CD4-positive, alpha-beta T cell treated with Interleukin-4 for 4 hours (primary cell): ENCODE measurements around the gene SNX27.
"Not testable (repeated sequence)": the region's sequence is repeated elsewhere in the genome, so short reads cannot be mapped to it uniquely, and the experiment has no call there.

ENCODE experiments used
- DNase-seq: peaks from one replicate; pipeline ENCODE4 v3.0.0-alpha.2; 2020

The SNX27 gene

GRCh38 chr1:151606384-151606783 lies 5.5 kb upstream of the SNX27 start:
- DNase-seq: no peak

GRCh38 chr1:151606857-151607256 lies 5.0 kb upstream of the SNX27 start:
- no peak for DNase-seq

- no peak for DNase-seq
Observed at GRCh38 chr1:151610142-151610541, 1.7 kb upstream of the SNX27 start.

- DNase-seq: peak; percentile 20
Observed at GRCh38 chr1:151611288-151611790, 511 bp upstream of the SNX27 start.

GRCh38 chr1:151612501-151613281 lies 841 bp downstream of the SNX27 start:
- DNase-seq: no peak

GRCh38 chr1:151613282-151613780 lies 1.5 kb downstream of the SNX27 start:
- no peak for DNase-seq

- DNase-seq: no peak
Observed at GRCh38 chr1:151615711-151616504, 4.1 kb downstream of the SNX27 start.

- no peak for DNase-seq
Observed at GRCh38 chr1:151616505-151616849, 4.6 kb downstream of the SNX27 start.

- no peak for DNase-seq
Observed at GRCh38 chr1:151618003-151618402, 6.2 kb downstream of the SNX27 start.

GRCh38 chr1:151618470-151618869 lies 6.6 kb downstream of the SNX27 start:
- no peak for DNase-seq

GRCh38 chr1:151618996-151619395 lies 7.1 kb downstream of the SNX27 start:
- DNase-seq: not testable (repeated sequence)

- DNase-seq: no peak
Observed at GRCh38 chr1:151619489-151620093, 7.7 kb downstream of the SNX27 start.

- DNase-seq: no peak
Observed at GRCh38 chr1:151620286-151620685, 8.4 kb downstream of the SNX27 start.

- DNase-seq: no peak
Observed at GRCh38 chr1:151621351-151621750, 9.5 kb downstream of the SNX27 start.

GRCh38 chr1:151624783-151625182 lies 12.9 kb downstream of the SNX27 start:
- no peak for DNase-seq

- DNase-seq: no peak
Observed at GRCh38 chr1:151626740-151627334, 15.0 kb downstream of the SNX27 start.

- DNase-seq: no peak
Observed at GRCh38 chr1:151629278-151629677, 17.4 kb downstream of the SNX27 start.

GRCh38 chr1:151635479-151636072 lies 23.7 kb downstream of the SNX27 start:
- no peak for DNase-seq

- DNase-seq: no peak
Observed at GRCh38 chr1:151638074-151638775, 26.4 kb downstream of the SNX27 start.

- no peak for DNase-seq
Observed at GRCh38 chr1:151638812-151639211, 27.0 kb downstream of the SNX27 start.

- DNase-seq: no peak
Observed at GRCh38 chr1:151639466-151639865, 27.6 kb downstream of the SNX27 start.

GRCh38 chr1:151641229-151641628 lies 29.4 kb downstream of the SNX27 start:
- DNase-seq: no peak
